ENCODE measurements around the gene LRRC28.

- no peak for TF ChIP-seq FOSL2 (IDR thresholded peaks at IDR 0.05; ENCODE audit: borderline replicate concordance, low read depth)
- TF ChIP-seq SIN3A (IDR thresholded peaks at IDR 0.05; ENCODE audit: borderline replicate concordance, low read depth, low read length) = no peak
- TF ChIP-seq CTCF (IDR thresholded peaks at IDR 0.05) = no peak
- TF ChIP-seq YY1 (IDR thresholded peaks at IDR 0.05; ENCODE audit: low read depth) = no peak
- TF ChIP-seq RAD21 (IDR thresholded peaks at IDR 0.05; ENCODE audit: low read length) = no peak
- no peak for TF ChIP-seq EP300 (IDR thresholded peaks at IDR 0.05; ENCODE audit: borderline replicate concordance in 1 of 2, low read depth in 1 of 2, low read length in 1 of 2)
- TF ChIP-seq REST (IDR thresholded peaks at IDR 0.05; ENCODE audit: low read depth, low read length) = no peak
- no peak for TF ChIP-seq POLR2AphosphoS5 (IDR thresholded peaks at IDR 0.05; ENCODE audit: low read depth, low read length)
- no peak for TF ChIP-seq NFIC (IDR thresholded peaks at IDR 0.05; ENCODE audit: borderline replicate concordance)
- no peak for TF ChIP-seq EZH2phosphoT487 (IDR thresholded peaks at IDR 0.05; ENCODE audit: borderline replicate concordance, low read depth)
- no peak for TF ChIP-seq TEAD4 (IDR thresholded peaks at IDR 0.05; ENCODE audit: borderline replicate concordance, insufficient read depth)
- no peak for TF ChIP-seq SMC3 (IDR thresholded peaks at IDR 0.05; ENCODE audit: low read depth, low read length)
These were observed 99.1 kb downstream of the LRRC28 start for GRCh38 chr15:99350408-99350807.
